ENCODE measurements around the gene ING5.

Gene ING5

DNA sequence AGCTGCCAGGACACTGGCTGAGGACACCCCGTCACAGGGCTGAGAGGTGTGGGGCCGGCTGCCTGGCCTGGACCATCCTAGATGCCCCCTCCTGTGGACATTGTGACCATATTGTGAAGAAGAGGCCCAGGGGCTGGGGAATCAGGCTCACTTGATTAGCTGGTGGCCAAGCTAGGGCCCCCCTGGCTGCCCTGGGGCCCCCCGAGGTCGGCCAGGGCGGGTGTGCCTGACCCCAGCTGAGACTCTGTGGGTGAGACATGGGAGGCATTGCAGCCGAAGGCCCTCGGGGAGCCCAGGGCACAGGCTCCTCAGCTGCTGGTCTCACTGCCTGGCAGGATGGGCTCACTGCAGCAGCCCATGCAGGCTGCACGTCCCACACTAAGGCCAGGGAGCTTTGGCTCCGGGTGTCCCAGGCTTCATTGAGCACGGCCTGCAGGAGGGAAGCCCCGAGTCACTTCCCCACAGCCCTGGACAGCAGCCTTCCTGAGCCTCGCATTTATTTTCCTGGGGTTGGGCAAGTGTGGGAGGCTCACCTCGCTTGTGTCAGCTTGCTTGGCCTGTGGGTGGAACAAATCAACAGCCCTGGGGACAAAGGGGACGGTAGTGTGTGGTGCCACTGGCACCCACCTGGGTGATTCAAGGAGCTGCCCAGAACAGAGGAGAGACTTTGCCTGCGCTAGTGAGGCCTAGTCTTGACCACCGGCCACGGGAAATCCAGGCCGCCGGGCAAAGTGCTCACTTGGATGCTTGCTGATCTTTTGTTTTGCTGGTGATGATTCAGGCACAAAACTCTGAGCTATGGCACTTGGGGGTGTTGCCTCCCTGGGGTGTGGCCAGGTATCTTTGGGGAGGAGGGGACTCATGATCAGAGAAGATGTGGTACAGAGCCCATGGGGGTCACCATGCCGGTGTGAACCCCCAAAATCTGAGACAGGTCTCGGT, 76.1 kb downstream of the ING5 start:
- no peak for DNase-seq

All from DMS79 treated with DMSO at 0.1 percent for 48 hours (cell line).